PC-9 (cell line): ENCODE measurements around the gene GRIK3.

Source experiments
- CTCF ChIP-seq: fragments of 200-600 bp; sonication (generic); conservative IDR thresholded peaks from 2 replicates; pipeline ENCODE4 v1.6.1; 2017; ENCODE audit warnings: mixed run types, antibody characterized with exemption, mild to moderate bottlenecking, moderate library complexity
- EZH2 ChIP-seq: fragments of 200-600 bp; sonication (generic); IDR thresholded peaks from 2 replicates; pipeline ENCODE4 v1.8.0; 2017; ENCODE audit warnings: antibody characterized with exemption, low read depth

- no peak for TF ChIP-seq CTCF
- TF ChIP-seq EZH2, result no peak
These were observed 56.4 kb downstream of the GRIK3 start for GRCh38 chr1:36977731-36978406.
